HG03175 (cell line): ENCODE data around the gene RNF168.
"Not testable (repeated sequence)": the region's sequence is repeated elsewhere in the genome, so short reads cannot be mapped to it uniquely, and the experiment has no call there.

ENCODE experiments used
- ATAC-seq: cut with Tn5 transposase; IDR thresholded peaks from one replicate; pipeline ENCODE4 v1.9.1; 2021; ENCODE audit warnings: mild to moderate bottlenecking, moderate library complexity; ENCODE audit not compliant: unreplicated experiment

RNF168 gene

GRCh38 chr3:196517162-196517800 is 13.7 kb upstream of the RNF168 start:
- ATAC-seq, result no peak

- no peak for ATAC-seq
Observed at GRCh38 chr3:196514913-196515621, 11.5 kb upstream of the RNF168 start, which contains the start of gene SMCO1. SMCO1 (minus strand) TSS chr3:196515346; CDS start chr3:196515209, 137 bp downstream.

GRCh38 chr3:196514350-196514716 is 10.8 kb upstream of the RNF168 start:
- no peak for ATAC-seq

- no peak for ATAC-seq
Observed at GRCh38 chr3:196513697-196514349, 10.3 kb upstream of the RNF168 start.

- not testable (repeated sequence) for ATAC-seq
Observed at GRCh38 chr3:196511646-196512425, 8.3 kb upstream of the RNF168 start.

GRCh38 chr3:196511108-196511507 is 7.5 kb upstream of the RNF168 start:
- not testable (repeated sequence) for ATAC-seq

GRCh38 chr3:196506687-196507086 is 3.1 kb upstream of the RNF168 start:
- ATAC-seq, result no peak

- no peak for ATAC-seq
Observed at GRCh38 chr3:196504556-196504955, 988 bp upstream of the RNF168 start.

GRCh38 chr3:196504077-196504398 is 470 bp upstream of the RNF168 start:
- not testable (repeated sequence) for ATAC-seq

- peak; percentile 7 for ATAC-seq
Observed at GRCh38 chr3:196502775-196503195, 783 bp downstream of the RNF168 start.

GRCh38 chr3:196501316-196502044 is 2.1 kb downstream of the RNF168 start:
- no peak for ATAC-seq

GRCh38 chr3:196499807-196500524 is 3.6 kb downstream of the RNF168 start:
- no peak for ATAC-seq

GRCh38 chr3:196499061-196499460 is 4.5 kb downstream of the RNF168 start:
- ATAC-seq, result no peak

GRCh38 chr3:196498297-196498696 is 5.3 kb downstream of the RNF168 start:
- ATAC-seq, result no peak

- ATAC-seq, result no peak
Observed at GRCh38 chr3:196496183-196496582, 7.4 kb downstream of the RNF168 start.

GRCh38 chr3:196493292-196493691 is 10.3 kb downstream of the RNF168 start:
- ATAC-seq, result no peak

GRCh38 chr3:196492080-196492479 is 11.5 kb downstream of the RNF168 start:
- no peak for ATAC-seq

GRCh38 chr3:196489747-196490146 is 13.8 kb downstream of the RNF168 start:
- no peak for ATAC-seq

- ATAC-seq, result no peak
Observed at GRCh38 chr3:196486263-196486662, 17.3 kb downstream of the RNF168 start.

- ATAC-seq, result no peak
Observed at GRCh38 chr3:196477678-196478077, 25.9 kb downstream of the RNF168 start.
